GM23338 (cell line): Measurements from ENCODE around the gene SEMA5A.

Experiments
- CREB1 ChIP-seq: fragments of 250-450 bp; sonication (Bioruptor Pico); IDR thresholded peaks from 2 replicates; pipeline ENCODE4 v1.5.0; 2020; ENCODE audit warnings: low read depth, mild to moderate bottlenecking, moderate library complexity
- CTCF ChIP-seq, 2 experiments: fragments of 200-600 bp in 1 of 2; sonication (generic) in 1 of 2; conservative IDR thresholded peaks; 2 replicates each; pipeline versions ENCODE4 v1.5.1 to v1.6.1; 2016 to 2017; ENCODE audit warnings: antibody characterized with exemption in 2 of 2, low read depth in 2 of 2, mild to moderate bottlenecking in 2 of 2, moderate library complexity in 1 of 2
- EZH2 ChIP-seq: fragments of 200-600 bp; sonication (generic); IDR thresholded peaks from one replicate; pipeline ENCODE4 v1.8.0; 2017; ENCODE audit warnings: antibody characterized with exemption, mild to moderate bottlenecking, low read depth; ENCODE audit not compliant: unreplicated experiment
- EZH2phosphoT487 ChIP-seq: fragments of 200-600 bp; sonication (generic); IDR thresholded peaks from one replicate; pipeline ENCODE4 v1.8.1; 2018; ENCODE audit warnings: antibody characterized with exemption; ENCODE audit not compliant: unreplicated experiment
- JUNB ChIP-seq: IDR thresholded peaks from one replicate; pipeline ENCODE4 v1.6.1; 2016; ENCODE audit warnings: antibody characterized with exemption; ENCODE audit not compliant: unreplicated experiment
- POLR2AphosphoS5 ChIP-seq: IDR thresholded peaks from 2 replicates; pipeline ENCODE4 v1.6.1; 2016; ENCODE audit warnings: antibody characterized with exemption, low read depth
- REST ChIP-seq: IDR thresholded peaks from one replicate; pipeline ENCODE4 v1.6.1; 2018; ENCODE audit warnings: antibody characterized with exemption; ENCODE audit not compliant: unreplicated experiment
- STAT1 ChIP-seq: IDR thresholded peaks from one replicate; pipeline ENCODE4 v1.6.1; 2016; ENCODE audit warnings: antibody characterized with exemption; ENCODE audit not compliant: unreplicated experiment
- ZNF114 ChIP-seq: fragments of 250-450 bp; sonication (Bioruptor Pico); IDR thresholded peaks from 2 replicates; pipeline ENCODE4 v1.5.0; 2020; ENCODE audit warnings: mild to moderate bottlenecking, moderate library complexity
- ZNF331 ChIP-seq: fragments of 250-450 bp; sonication (Bioruptor Pico); IDR thresholded peaks from 2 replicates; pipeline ENCODE4 v1.5.0; 2020; ENCODE audit warnings: low read depth, mild to moderate bottlenecking, moderate library complexity
- TF ChIP-seq, protein P1 (sequence below): IDR thresholded peaks from 2 replicates; pipeline ENCODE4 v1.6.1; 2016; ENCODE audit warnings: antibody characterized with exemption

DNA sequence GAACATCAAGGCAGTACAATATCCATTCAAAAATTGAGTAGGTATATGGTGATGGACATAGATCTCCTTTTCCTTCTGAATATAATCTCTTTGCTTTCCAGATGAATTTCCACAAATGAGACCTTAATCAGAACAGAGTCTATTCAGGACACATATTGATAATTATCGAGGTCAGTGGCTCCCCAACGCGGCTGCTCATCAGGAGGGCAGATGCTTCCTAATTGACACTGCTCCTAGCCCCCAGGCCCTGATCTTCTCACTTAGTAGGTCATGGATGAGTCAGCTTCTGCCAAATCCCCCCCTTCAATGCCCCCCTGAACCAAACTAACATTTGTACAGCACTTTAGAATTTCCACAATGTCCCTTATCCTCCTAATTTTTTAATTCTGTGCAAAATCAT, 51.6 kb downstream of the SEMA5A start:
- TF ChIP-seq ZNF331 (CRISPR knock-in tag) (no peak), CTCF (conservative IDR thresholded peaks at IDR 0.05; ENCODE audit: low read depth in 2 of 2) (no peak), EZH2 (no peak), POLR2AphosphoS5 (no peak), EZH2phosphoT487 (no peak), REST (no peak), STAT1 (no peak), CREB1 (CRISPR knock-in tag) (no peak), JUNB (no peak), ZNF114 (CRISPR knock-in tag) (no peak)
- TF ChIP-seq, protein P1, sequence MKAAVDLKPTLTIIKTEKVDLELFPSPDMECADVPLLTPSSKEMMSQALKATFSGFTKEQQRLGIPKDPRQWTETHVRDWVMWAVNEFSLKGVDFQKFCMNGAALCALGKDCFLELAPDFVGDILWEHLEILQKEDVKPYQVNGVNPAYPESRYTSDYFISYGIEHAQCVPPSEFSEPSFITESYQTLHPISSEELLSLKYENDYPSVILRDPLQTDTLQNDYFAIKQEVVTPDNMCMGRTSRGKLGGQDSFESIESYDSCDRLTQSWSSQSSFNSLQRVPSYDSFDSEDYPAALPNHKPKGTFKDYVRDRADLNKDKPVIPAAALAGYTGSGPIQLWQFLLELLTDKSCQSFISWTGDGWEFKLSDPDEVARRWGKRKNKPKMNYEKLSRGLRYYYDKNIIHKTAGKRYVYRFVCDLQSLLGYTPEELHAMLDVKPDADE = no peak
